Memory B cell (primary cell): Measurements from ENCODE around the gene BRMS1L.
A peak's percentile ranks its signal among the peaks of the same experiment; 100 is the strongest.
"Not testable (repeated sequence)": the region's sequence is repeated elsewhere in the genome, so short reads cannot be mapped to it uniquely, and the experiment has no call there.

ENCODE experiments used
- ATAC-seq: fragments of 150-1000 bp; cut with Tn5 transposase; 2 replicates; pipeline ENCODE4 v1.10.0; 2021; ENCODE audit warnings: low read depth, mild to moderate bottlenecking, moderate library complexity
- DNase-seq, 2 donors: peaks; one replicate each; pipeline ENCODE4 v3.0.0; 2022; ENCODE audit warnings: low spot score in 2 of 2
- H3K27ac Mint-ChIP-seq: one replicate; pipeline ENCODE4 v1.8.0; 2022; ENCODE audit warnings: mild to moderate bottlenecking, moderate library complexity, mixed read lengths
- H3K27me3 Mint-ChIP-seq: one replicate; pipeline ENCODE4 v1.8.0; 2022; ENCODE audit warnings: mixed read lengths
- H3K36me3 Mint-ChIP-seq: one replicate; pipeline ENCODE4 v1.8.0; 2022; ENCODE audit warnings: mild to moderate bottlenecking, mixed read lengths
- H3K4me1 Mint-ChIP-seq: one replicate; pipeline ENCODE4 v1.8.0; 2022; ENCODE audit warnings: mixed read lengths
- H3K4me3 Mint-ChIP-seq: one replicate; pipeline ENCODE4 v1.8.0; 2022; ENCODE audit warnings: mild to moderate bottlenecking, moderate library complexity, mixed read lengths
- H3K9me3 Mint-ChIP-seq: one replicate; pipeline ENCODE4 v1.8.0; 2022; ENCODE audit warnings: mixed read lengths

BRMS1L gene, protein sequence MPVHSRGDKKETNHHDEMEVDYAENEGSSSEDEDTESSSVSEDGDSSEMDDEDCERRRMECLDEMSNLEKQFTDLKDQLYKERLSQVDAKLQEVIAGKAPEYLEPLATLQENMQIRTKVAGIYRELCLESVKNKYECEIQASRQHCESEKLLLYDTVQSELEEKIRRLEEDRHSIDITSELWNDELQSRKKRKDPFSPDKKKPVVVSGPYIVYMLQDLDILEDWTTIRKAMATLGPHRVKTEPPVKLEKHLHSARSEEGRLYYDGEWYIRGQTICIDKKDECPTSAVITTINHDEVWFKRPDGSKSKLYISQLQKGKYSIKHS

GRCh38 chr14:35826218-35826951 lies at the start of gene BRMS1L:
TSS of gene BRMS1L (plus strand) at chr14:35826338. CDS start at chr14:35826517, 179 bp downstream.
- peak; percentile 94 for ATAC-seq
- Mint-ChIP-seq H3K27ac (peak within 1 kb of the TSS; percentile 88), H3K36me3 (peaks cover 1% of the 10 kb centered on the region), H3K4me1 (peaks cover 14% of the 10 kb centered on the region), H3K27me3 (no peaks in the 10 kb centered on the region), H3K9me3 (no peaks in the 10 kb centered on the region), H3K4me3 (peak within 1 kb of the TSS; percentile 90)
- peak; percentile 93 to 95 for DNase-seq

DNA sequence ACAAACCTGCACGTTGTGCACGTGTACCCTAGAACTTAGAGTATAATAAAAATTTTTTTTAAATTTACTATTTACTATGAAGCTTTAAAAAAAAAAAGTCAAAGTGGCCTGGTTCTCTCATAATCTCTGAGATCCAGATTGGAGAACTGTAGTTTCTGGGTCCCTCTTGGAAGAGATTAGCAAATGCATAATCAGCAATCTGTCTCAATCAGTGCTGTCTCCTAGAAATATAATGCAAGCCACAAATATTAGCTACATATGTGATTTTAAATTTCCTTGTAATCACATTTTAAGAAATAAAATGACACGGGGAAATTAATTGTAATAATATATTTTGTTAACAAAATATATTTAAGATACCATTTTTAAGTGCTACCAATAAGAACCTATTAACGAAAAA lies 49.3 kb upstream of the BRMS1L start:
- H3K36me3 Mint-ChIP-seq, result peaks cover 19% of the 10 kb centered on the region
- H3K4me1 Mint-ChIP-seq, result peaks cover 5% of the 10 kb centered on the region
- H3K27ac Mint-ChIP-seq, result no peak overlapping the region
- no peak overlapping the region for H3K4me3 Mint-ChIP-seq
- no peaks in the 10 kb centered on the region for H3K27me3 Mint-ChIP-seq
- H3K9me3 Mint-ChIP-seq, result peaks cover 3% of the 10 kb centered on the region
- ATAC-seq, result no peak
- no peak for DNase-seq

GRCh38 chr14:35777550-35777949 lies 48.6 kb upstream of the BRMS1L start:
- ATAC-seq, H3K9me3 Mint-ChIP-seq, H3K27ac Mint-ChIP-seq, H3K4me3 Mint-ChIP-seq, DNase-seq, H3K4me1 Mint-ChIP-seq, H3K27me3 Mint-ChIP-seq: not testable (repeated sequence)
- H3K36me3 Mint-ChIP-seq, result peaks cover 19% of the 10 kb centered on the region

- ATAC-seq (no peak), DNase-seq (no peak)
- H3K4me1 Mint-ChIP-seq, result peaks cover 11% of the 10 kb centered on the region
- peaks cover 20% of the 10 kb centered on the region for H3K36me3 Mint-ChIP-seq
- H3K27me3 Mint-ChIP-seq, result no peaks in the 10 kb centered on the region
- H3K4me3 Mint-ChIP-seq, result no peak overlapping the region
- no peak overlapping the region for H3K27ac Mint-ChIP-seq
- peaks cover 3% of the 10 kb centered on the region for H3K9me3 Mint-ChIP-seq
These were observed 46.8 kb upstream of the BRMS1L start for GRCh38 chr14:35779368-35779767.

DNA sequence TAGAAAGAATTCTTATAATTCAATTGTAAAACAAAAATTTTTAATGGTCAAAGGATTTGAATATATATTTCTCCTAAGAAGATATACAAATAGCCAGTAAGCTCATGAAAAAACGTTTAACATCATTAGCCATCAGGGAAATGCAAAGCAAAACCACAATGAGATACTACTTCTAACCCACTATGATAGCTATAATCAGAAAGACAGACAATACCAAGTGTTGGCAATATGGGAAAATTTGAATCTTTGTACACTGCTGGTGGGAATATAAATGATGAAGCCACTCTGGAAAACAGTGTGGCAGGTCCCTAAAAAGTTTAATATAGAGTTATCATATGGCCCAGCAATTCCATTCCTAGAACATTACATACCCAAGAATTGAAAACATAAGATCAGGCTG lies 42.4 kb upstream of the BRMS1L start:
- DNase-seq, result no peak
- peaks cover 3% of the 10 kb centered on the region for H3K9me3 Mint-ChIP-seq
- H3K4me3 Mint-ChIP-seq, result no peak overlapping the region
- peaks cover 11% of the 10 kb centered on the region for H3K4me1 Mint-ChIP-seq
- no peaks in the 10 kb centered on the region for H3K27me3 Mint-ChIP-seq
- peaks cover 22% of the 10 kb centered on the region for H3K36me3 Mint-ChIP-seq
- H3K27ac Mint-ChIP-seq, result no peak overlapping the region
- no peak for ATAC-seq

- DNase-seq (no peak), ATAC-seq (no peak)
- Mint-ChIP-seq H3K27ac (no peak overlapping the region), H3K4me3 (no peak overlapping the region), H3K27me3 (no peaks in the 10 kb centered on the region), H3K36me3 (peaks cover 16% of the 10 kb centered on the region), H3K4me1 (peaks cover 12% of the 10 kb centered on the region), H3K9me3 (no peaks in the 10 kb centered on the region)
These were observed 39.3 kb upstream of the BRMS1L start for GRCh38 chr14:35786856-35787255.

GRCh38 chr14:35789651-35790050 lies 36.5 kb upstream of the BRMS1L start:
- ATAC-seq (no peak), DNase-seq (no peak)
- no peak overlapping the region for H3K27ac Mint-ChIP-seq
- H3K9me3 Mint-ChIP-seq, result no peaks in the 10 kb centered on the region
- no peak overlapping the region for H3K4me3 Mint-ChIP-seq
- H3K4me1 Mint-ChIP-seq, result peaks cover 5% of the 10 kb centered on the region
- H3K27me3 Mint-ChIP-seq, result no peaks in the 10 kb centered on the region
- H3K36me3 Mint-ChIP-seq, result peaks cover 13% of the 10 kb centered on the region

DNA sequence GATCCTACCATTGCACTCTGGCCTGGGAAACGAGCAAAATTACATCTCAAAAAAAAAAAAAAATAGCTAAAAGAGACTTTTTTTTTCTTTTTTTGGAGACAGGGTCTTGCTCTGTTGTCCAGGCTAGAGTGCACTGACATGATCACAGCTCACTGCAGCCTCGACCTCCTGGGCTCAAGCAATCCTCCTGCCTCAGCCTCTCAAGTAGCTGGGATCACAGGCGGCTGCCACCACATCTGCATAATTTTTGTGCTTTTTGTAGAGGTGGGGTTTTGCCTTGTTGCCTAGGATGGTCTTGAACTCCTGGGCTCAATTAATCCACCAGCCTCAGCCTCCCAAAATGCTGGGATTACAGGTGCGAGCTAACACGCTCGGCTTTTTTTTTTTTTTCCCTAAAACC lies 28.3 kb upstream of the BRMS1L start:
- H3K27me3 Mint-ChIP-seq, result no peaks in the 10 kb centered on the region
- H3K9me3 Mint-ChIP-seq, result no peaks in the 10 kb centered on the region
- H3K4me1 Mint-ChIP-seq, result peaks cover 20% of the 10 kb centered on the region
- H3K4me3 Mint-ChIP-seq, result no peak overlapping the region
- DNase-seq, result no peak
- peaks cover 11% of the 10 kb centered on the region for H3K36me3 Mint-ChIP-seq
- no peak overlapping the region for H3K27ac Mint-ChIP-seq
- ATAC-seq, result no peak

GRCh38 chr14:35806006-35806907 lies 19.9 kb upstream of the BRMS1L start:
- peaks cover 7% of the 10 kb centered on the region for H3K36me3 Mint-ChIP-seq
- H3K4me1 Mint-ChIP-seq, result peaks cover 22% of the 10 kb centered on the region
- no peak overlapping the region for H3K27ac Mint-ChIP-seq
- DNase-seq (no peak), ATAC-seq (no peak)
- no peak overlapping the region for H3K4me3 Mint-ChIP-seq
- no peaks in the 10 kb centered on the region for H3K27me3 Mint-ChIP-seq
- H3K9me3 Mint-ChIP-seq, result no peaks in the 10 kb centered on the region

DNA sequence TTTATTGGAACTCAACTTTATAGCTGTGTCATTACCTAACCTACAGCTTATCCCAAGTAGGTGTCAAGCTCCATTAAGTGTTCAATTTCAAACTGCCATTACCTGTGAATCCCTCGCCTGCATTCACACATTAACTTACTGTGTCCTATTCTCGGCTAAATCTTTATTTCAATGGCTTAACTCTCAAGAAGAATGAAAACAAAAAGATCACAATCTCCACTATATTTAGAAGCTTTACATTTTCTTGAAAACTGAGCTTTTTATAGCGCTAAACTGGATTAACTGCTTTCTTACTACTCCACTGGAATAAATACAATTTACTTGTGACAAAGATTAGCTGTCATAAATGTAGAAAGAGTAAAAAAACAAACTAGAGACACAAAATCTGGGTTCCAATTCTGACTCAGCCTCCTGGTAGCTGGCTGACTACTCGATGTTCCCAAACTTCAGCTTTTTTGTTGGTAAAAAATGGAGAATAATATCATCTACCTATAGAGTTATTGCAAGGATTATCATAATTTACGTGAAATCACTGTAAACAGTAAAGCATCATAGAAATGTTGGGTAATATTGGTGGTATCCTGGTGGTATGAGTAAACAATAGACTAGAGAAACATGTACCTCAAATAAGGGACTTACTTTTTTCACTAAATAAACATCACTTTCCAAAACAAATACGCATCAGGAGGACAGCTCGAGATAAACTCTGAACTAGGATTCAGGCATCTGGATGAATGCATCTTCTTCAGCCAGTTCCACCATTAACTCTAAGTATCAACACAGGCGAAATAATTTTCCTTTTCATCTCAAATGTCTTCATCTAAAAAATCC lies 18.8 kb upstream of the BRMS1L start:
- Mint-ChIP-seq H3K9me3 (no peaks in the 10 kb centered on the region), H3K27me3 (no peaks in the 10 kb centered on the region), H3K4me1 (peaks cover 19% of the 10 kb centered on the region), H3K4me3 (peak overlapping the region; percentile 76), H3K27ac (peak overlapping the region; percentile 92), H3K36me3 (peaks cover 7% of the 10 kb centered on the region)
- no peak for ATAC-seq
- no peak for DNase-seq

- Mint-ChIP-seq H3K27ac (peak overlapping the region; percentile 92), H3K36me3 (peaks cover 7% of the 10 kb centered on the region), H3K27me3 (no peaks in the 10 kb centered on the region), H3K4me3 (peak overlapping the region; percentile 98), H3K9me3 (no peaks in the 10 kb centered on the region), H3K4me1 (peaks cover 19% of the 10 kb centered on the region)
- no peak for DNase-seq
- no peak for ATAC-seq
These were observed 18.0 kb upstream of the BRMS1L start for GRCh38 chr14:35808076-35808637.

DNA sequence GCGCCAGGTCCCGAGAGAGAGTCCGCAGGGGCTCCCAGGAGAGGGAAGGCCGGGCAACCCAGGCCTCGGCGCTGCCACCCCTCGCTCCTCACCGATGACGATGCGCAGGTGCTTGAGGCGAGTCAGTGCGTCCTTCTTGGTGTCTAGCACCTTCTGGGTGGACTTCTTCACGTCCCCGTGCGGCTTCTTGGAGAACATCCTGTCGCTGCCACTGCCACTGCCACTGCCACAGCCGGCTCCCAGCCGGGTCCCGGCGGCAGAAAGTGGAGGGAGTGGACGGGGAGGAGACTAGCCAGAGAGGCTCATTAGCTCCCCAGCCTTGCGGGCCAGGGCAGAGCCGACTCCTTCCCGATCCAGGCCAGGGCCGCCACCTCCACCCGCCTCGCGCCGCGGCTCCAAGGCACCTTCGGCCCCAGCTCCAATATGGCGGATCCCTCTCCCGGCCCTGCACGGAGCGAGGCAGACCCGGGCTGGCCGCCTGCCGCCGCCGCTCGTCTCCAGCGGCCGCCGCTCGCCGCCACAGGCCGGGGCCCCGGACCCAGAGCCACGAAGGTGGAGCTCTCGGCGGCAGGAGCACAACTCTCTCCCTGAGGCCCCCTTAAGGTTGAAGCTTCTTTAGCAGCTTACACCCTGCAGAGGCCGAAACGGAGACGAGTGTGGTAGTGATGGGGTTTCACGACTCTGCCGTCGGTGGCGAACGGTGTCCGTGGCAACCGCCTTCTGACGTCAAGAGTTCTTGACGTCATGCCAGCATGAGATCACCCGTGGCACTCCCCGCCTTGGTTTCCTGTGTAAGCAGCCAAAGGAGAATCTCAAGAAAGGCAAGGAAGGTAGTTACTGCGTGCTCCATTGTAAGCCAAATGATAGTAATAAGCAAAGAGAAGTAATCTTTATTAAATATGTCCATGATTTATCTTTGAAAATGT lies 17.2 kb upstream of the BRMS1L start, which contains the start of gene RALGAPA1:
Gene RALGAPA1, minus strand, starts transcription at position 658 of the 926 bp plus-strand sequence. Its CDS starts 460 bp downstream, at position 198.
- Mint-ChIP-seq H3K27ac (peak within 1 kb of the TSS; percentile 92), H3K4me1 (peaks cover 19% of the 10 kb centered on the region), H3K4me3 (peak within 1 kb of the TSS; percentile 98)
- H3K27me3 Mint-ChIP-seq, H3K9me3 Mint-ChIP-seq, H3K36me3 Mint-ChIP-seq: not testable (repeated sequence)
- ATAC-seq, result peak; percentile 92
- peak; percentile 92 to 93 for DNase-seq
